Activated naive CD4-positive, alpha-beta T cell treated with anti-CD3 and anti-CD28 coated beads, Interleukin-2, amount 50 U/mL, for 72 hours (primary cell): Measurements from ENCODE around the gene IGF2BP2. TPM values are rescaled to one million over a fixed set of nuclear protein-coding genes. Genes with fewer than 3 reads are reported as not detected.
"Not testable (repeated sequence)": the region's sequence is repeated elsewhere in the genome, so short reads cannot be mapped to it uniquely, and the experiment has no call there.

Source experiments
- ATAC-seq, 2 donors: fragments of 150-1000 bp; cut with Tn5 transposase; 2 replicates each; pipeline ENCODE4 v1.10.0; 2021; ENCODE audit warnings: mild to moderate bottlenecking in 2 of 2, moderate library complexity in 2 of 2
- DNase-seq, 2 donors: peaks; one replicate each; pipeline ENCODE4 v3.0.0; 2021 to 2022; ENCODE audit warnings: low spot score in 2 of 2
- H3K27ac Mint-ChIP-seq, 2 donors: one replicate each; pipeline ENCODE4 v1.8.0; 2022; ENCODE audit warnings: mild to moderate bottlenecking in 2 of 2, mixed read lengths in 2 of 2
- H3K36me3 Mint-ChIP-seq, 2 donors: one replicate each; pipeline ENCODE4 v1.8.0; 2022; ENCODE audit warnings: mixed read lengths in 2 of 2
- H3K9me3 Mint-ChIP-seq, 2 donors: one replicate each; pipeline ENCODE4 v1.8.0; 2022; ENCODE audit warnings: mixed read lengths in 2 of 2
- total RNA-seq, 2 donors: library from RNA; stranded (reverse); gene quantifications; one replicate each; pipeline ENCODE4 v1.2.3, GENCODE V29; 2022

Gene IGF2BP2
- total RNA-seq, 2 donors from 2014 or later = 0.46 to 2.9 TPM

GRCh38 chr3:185657691-185658503 lies 166.9 kb downstream of the IGF2BP2 start:
- DNase-seq = no peak
- H3K9me3 Mint-ChIP-seq = no peaks in the 10 kb centered on the region
- H3K36me3 Mint-ChIP-seq = no peaks in the 10 kb centered on the region
- no peak overlapping the region for H3K27ac Mint-ChIP-seq
- no peak for ATAC-seq

GRCh38 chr3:185657211-185657610 lies 167.6 kb downstream of the IGF2BP2 start:
- Mint-ChIP-seq H3K36me3 (no peaks in the 10 kb centered on the region), H3K27ac (no peak overlapping the region), H3K9me3 (no peaks in the 10 kb centered on the region)
- no peak for ATAC-seq
- no peak for DNase-seq

- ATAC-seq (no peak), DNase-seq (no peak)
- H3K9me3 Mint-ChIP-seq = no peaks in the 10 kb centered on the region
- no peak overlapping the region for H3K27ac Mint-ChIP-seq
- H3K36me3 Mint-ChIP-seq = no peaks in the 10 kb centered on the region
Observed at GRCh38 chr3:185656321-185656840, 168.5 kb downstream of the IGF2BP2 start.

- DNase-seq (no peak), ATAC-seq (no peak)
- H3K9me3 Mint-ChIP-seq = no peaks in the 10 kb centered on the region
Observed at GRCh38 chr3:185655426-185656320, 169.2 kb downstream of the IGF2BP2 start.

GRCh38 chr3:185654758-185655145 lies 170.1 kb downstream of the IGF2BP2 start:
- Mint-ChIP-seq H3K36me3 (no peaks in the 10 kb centered on the region), H3K9me3 (no peaks in the 10 kb centered on the region), H3K27ac (no peak overlapping the region)
- ATAC-seq = no peak
- no peak for DNase-seq

More at GRCh38 chr3:185655426-185656320, 169.2 kb downstream of the IGF2BP2 start:
- Mint-ChIP-seq H3K27ac (no peak overlapping the region), H3K36me3 (no peaks in the 10 kb centered on the region)

GRCh38 chr3:185653949-185654757 lies 170.7 kb downstream of the IGF2BP2 start:
- no peak for DNase-seq
- H3K9me3 Mint-ChIP-seq = no peaks in the 10 kb centered on the region
- H3K27ac Mint-ChIP-seq = no peak overlapping the region
- ATAC-seq = no peak
- no peaks in the 10 kb centered on the region for H3K36me3 Mint-ChIP-seq

GRCh38 chr3:185651971-185652370 lies 172.9 kb downstream of the IGF2BP2 start:
- Mint-ChIP-seq H3K36me3 (no peaks in the 10 kb centered on the region), H3K9me3 (no peaks in the 10 kb centered on the region), H3K27ac (no peak overlapping the region)
- ATAC-seq (no peak), DNase-seq (no peak)

- Mint-ChIP-seq H3K9me3 (no peaks in the 10 kb centered on the region), H3K36me3 (no peaks in the 10 kb centered on the region), H3K27ac (no peak overlapping the region)
- DNase-seq (no peak), ATAC-seq (no peak)
Observed at GRCh38 chr3:185649414-185649813, 175.4 kb downstream of the IGF2BP2 start.

- ATAC-seq = no peak
- H3K9me3 Mint-ChIP-seq = no peaks in the 10 kb centered on the region
- no peak for DNase-seq
- H3K27ac Mint-ChIP-seq = no peak overlapping the region
- no peaks in the 10 kb centered on the region for H3K36me3 Mint-ChIP-seq
Observed at GRCh38 chr3:185648396-185648795, 176.4 kb downstream of the IGF2BP2 start.

GRCh38 chr3:185647880-185648210 lies 177.0 kb downstream of the IGF2BP2 start:
- Mint-ChIP-seq H3K9me3 (no peaks in the 10 kb centered on the region), H3K36me3 (no peaks in the 10 kb centered on the region), H3K27ac (no peak overlapping the region)
- DNase-seq (no peak), ATAC-seq (no peak)

GRCh38 chr3:185647134-185647879 lies 177.5 kb downstream of the IGF2BP2 start:
- H3K36me3 Mint-ChIP-seq = no peaks in the 10 kb centered on the region
- ATAC-seq (no peak), DNase-seq (no peak)
- H3K27ac Mint-ChIP-seq = no peak overlapping the region
- no peaks in the 10 kb centered on the region for H3K9me3 Mint-ChIP-seq

GRCh38 chr3:185646382-185647133 lies 178.3 kb downstream of the IGF2BP2 start:
- no peak for DNase-seq
- Mint-ChIP-seq H3K36me3 (no peaks in the 10 kb centered on the region), H3K27ac (peak overlapping the region in 1 of 2 donors; percentile 24), H3K9me3 (no peaks in the 10 kb centered on the region)
- no peak for ATAC-seq

GRCh38 chr3:185645596-185646381 lies 179.1 kb downstream of the IGF2BP2 start:
- no peaks in the 10 kb centered on the region for H3K36me3 Mint-ChIP-seq
- no peaks in the 10 kb centered on the region for H3K9me3 Mint-ChIP-seq
- ATAC-seq = no peak
- no peak for DNase-seq
- H3K27ac Mint-ChIP-seq = peak overlapping the region in 1 of 2 donors; percentile 24

GRCh38 chr3:185645191-185645590 lies 179.7 kb downstream of the IGF2BP2 start:
- H3K36me3 Mint-ChIP-seq, H3K9me3 Mint-ChIP-seq, ATAC-seq, H3K27ac Mint-ChIP-seq, DNase-seq: not testable (repeated sequence)

GRCh38 chr3:185640308-185640707 lies 184.5 kb downstream of the IGF2BP2 start:
- Mint-ChIP-seq H3K9me3 (no peaks in the 10 kb centered on the region), H3K27ac (no peak overlapping the region), H3K36me3 (no peaks in the 10 kb centered on the region)
- no peak for DNase-seq
- no peak for ATAC-seq
